Naive thymus-derived CD8-positive, alpha-beta T cell (primary cell): Measurements from ENCODE around the gene CTDP1. TPM values are rescaled to one million over a fixed set of nuclear protein-coding genes. Genes with fewer than 3 reads are reported as not detected.
"Not testable (repeated sequence)": the region's sequence is repeated elsewhere in the genome, so short reads cannot be mapped to it uniquely, and the experiment has no call there.

Experiments used
- ATAC-seq, 2 donors: fragments of 150-1000 bp; cut with Tn5 transposase in 1 of 2; sonication (Bioruptor Pico), chemical (Tn5 transposase) in 1 of 2; 1 replicate in 1 of 2; 2 replicates in 1 of 2; pipeline ENCODE4 v1.10.0; 2021; ENCODE audit warnings: mild to moderate bottlenecking in 2 of 2, moderate library complexity in 2 of 2
- POLR2A ChIA-PET: fragments of 350-600 bp; sonication (Branson Sonifier 250); formaldehyde crosslinking; loops from one replicate; lab custom pipeline; 2021; ENCODE audit warnings: antibody characterized with exemption; lab: Charles Lee
- DNase-seq, 10 donors: peaks; one replicate each; pipeline versions ENCODE4 v3.0.0 to v3.0.0-alpha.2; 2020 to 2022
- H3K27ac Mint-ChIP-seq, 10 donors: one replicate each; pipeline ENCODE4 v1.8.0; 2020 to 2022; ENCODE audit warnings: mild to moderate bottlenecking in 10 of 10, mixed read lengths in 10 of 10, moderate library complexity in 4 of 10, inconsistent platforms in 1 of 10
- H3K27me3 Mint-ChIP-seq, 5 donors: one replicate each; pipeline ENCODE4 v1.8.0; 2021 to 2022; ENCODE audit warnings: mixed read lengths in 5 of 5
- H3K36me3 Mint-ChIP-seq, 3 donors: one replicate each; pipeline ENCODE4 v1.8.0; 2020 to 2022; ENCODE audit warnings: mixed read lengths in 3 of 3, mild to moderate bottlenecking in 2 of 3, inconsistent platforms in 1 of 3
- H3K4me1 Mint-ChIP-seq, 4 donors: one replicate each; pipeline ENCODE4 v1.8.0; 2021 to 2022; ENCODE audit warnings: mixed read lengths in 4 of 4
- H3K4me3 Mint-ChIP-seq, 10 donors: one replicate each; pipeline ENCODE4 v1.8.0; 2020 to 2022; ENCODE audit warnings: mild to moderate bottlenecking in 10 of 10, mixed read lengths in 10 of 10, moderate library complexity in 6 of 10, inconsistent platforms in 1 of 10
- H3K9me3 Mint-ChIP-seq, 9 donors: one replicate each; pipeline ENCODE4 v1.8.0; 2020 to 2022; ENCODE audit warnings: mixed read lengths in 9 of 9, mild to moderate bottlenecking in 3 of 9, inconsistent platforms in 1 of 9, moderate library complexity in 1 of 9
- polyA plus RNA-seq, 3 donors: library from polyadenylated mRNA; unstranded; fragments of 300-500 nt; fragmentation: Illumina TruSeq; gene quantifications; one replicate each; pipeline ENCODE4 v1.2.3, GENCODE V29; 2021
- total RNA-seq, 8 experiments: library from RNA in 2 of 8; stranded (reverse) in 2 of 8; gene quantifications; one replicate each; pipeline ENCODE4 v1.2.3 and lab custom pipeline; 2021 to 2026

The CTDP1 gene
- total and polyA plus RNA-seq, 5 experiments from 2014 or later, result 7.9 to 46.2 (median 31.1) TPM

DNA sequence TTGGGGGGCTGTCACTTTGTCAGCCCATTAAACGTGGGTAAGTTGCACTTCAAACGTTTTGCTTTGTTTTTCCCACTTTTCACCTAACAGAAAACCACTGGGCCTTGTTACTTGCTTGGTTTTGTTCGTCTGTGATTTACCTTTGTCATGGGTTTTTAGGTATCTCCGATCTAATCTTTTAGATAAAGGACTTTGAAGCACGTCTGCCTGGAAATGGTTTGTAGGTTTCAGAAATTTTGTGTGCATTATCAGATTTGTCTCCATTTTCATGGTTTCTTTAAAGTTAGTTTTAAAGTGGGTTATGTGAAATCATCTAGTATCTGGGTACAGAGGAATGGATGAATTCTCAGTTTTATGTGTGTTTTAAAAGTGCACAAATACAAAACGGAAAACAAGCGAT lies 6.4 kb downstream of the CTDP1 start:
- POLR2A ChIA-PET, result no interaction called here

DNA sequence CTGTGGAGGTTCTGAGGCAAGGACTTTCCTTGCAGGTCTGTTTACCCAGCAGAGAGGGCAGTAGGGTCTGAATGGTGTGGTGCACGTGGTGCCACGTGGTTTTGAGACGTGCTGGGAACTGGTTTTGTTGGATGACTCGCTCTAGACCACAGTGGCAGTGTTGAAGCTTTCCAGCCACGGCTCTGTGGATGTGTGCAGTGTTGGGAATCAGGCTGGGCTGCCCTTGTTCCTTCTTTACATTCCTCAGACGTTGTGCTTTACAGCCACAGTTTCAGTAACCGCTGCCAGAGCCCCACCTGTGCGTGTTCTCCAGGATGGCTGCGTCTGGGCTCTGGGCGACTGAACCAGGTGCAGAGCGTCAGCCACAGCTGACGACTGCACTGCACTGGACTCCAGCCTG lies 8.2 kb downstream of the CTDP1 start:
- Mint-ChIP-seq H3K4me1 (peaks cover 34 to 80% (median 70%) of the 10 kb centered on the region in 4 donors), H3K27me3 (no peaks in the 10 kb centered on the region), H3K4me3 (no peak overlapping the region), H3K27ac (peak overlapping the region in 2 of 10 donors; percentile 9 to 25), H3K9me3 (no peaks in the 10 kb centered on the region), H3K36me3 (peaks cover 0 to 15% (median 0%) of the 10 kb centered on the region in 3 donors)
- no peak for ATAC-seq
- no peak for DNase-seq
- POLR2A ChIA-PET, result no interaction called here

More for the DNA sequence above, 6.4 kb downstream of the CTDP1 start:
- no peaks in the 10 kb centered on the region for H3K27me3 Mint-ChIP-seq
- peak overlapping the region in 7 of 10 donors; percentile 0 to 92 (median 23) for H3K4me3 Mint-ChIP-seq
- peaks cover 0 to 4% (median 0%) of the 10 kb centered on the region in 9 donors for H3K9me3 Mint-ChIP-seq
- peak overlapping the region in 9 of 10 donors; percentile 8 to 89 (median 60) for H3K27ac Mint-ChIP-seq
- no peak for ATAC-seq
- H3K36me3 Mint-ChIP-seq, result peaks cover 0 to 13% (median 0%) of the 10 kb centered on the region in 3 donors
- peak in 1 of 10 donors; percentile 26 for DNase-seq
- peaks cover 31 to 87% (median 77%) of the 10 kb centered on the region in 4 donors for H3K4me1 Mint-ChIP-seq

DNA sequence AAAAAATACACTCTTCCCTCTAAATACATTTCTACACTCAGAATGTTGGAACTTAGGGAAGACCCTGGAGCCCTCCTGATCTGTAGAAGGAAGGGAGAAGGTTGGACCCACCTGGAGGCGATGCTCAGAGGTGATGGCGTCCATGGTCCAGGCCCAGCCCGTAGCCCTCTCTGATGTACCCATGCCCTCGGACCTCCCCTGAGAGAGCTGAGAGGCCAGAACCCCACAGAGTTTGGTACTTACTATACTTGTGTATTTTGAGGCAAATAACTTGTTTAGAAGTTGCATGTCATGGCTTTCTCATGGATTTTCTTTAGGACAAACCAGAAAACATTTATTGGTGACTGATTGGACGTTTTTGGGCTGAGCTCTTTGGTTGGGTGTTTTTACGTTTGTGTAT lies 10.5 kb downstream of the CTDP1 start:
- Mint-ChIP-seq H3K9me3 (no peaks in the 10 kb centered on the region), H3K27me3 (no peaks in the 10 kb centered on the region), H3K4me3 (peak overlapping the region in 1 of 10 donors; percentile 23), H3K4me1 (peaks cover 29 to 70% (median 51%) of the 10 kb centered on the region in 4 donors), H3K36me3 (peaks cover 0 to 18% (median 0%) of the 10 kb centered on the region in 3 donors), H3K27ac (peak overlapping the region in 1 of 10 donors; percentile 85)
- POLR2A ChIA-PET, result no interaction called here
- DNase-seq, result no peak
- ATAC-seq, result no peak

DNA sequence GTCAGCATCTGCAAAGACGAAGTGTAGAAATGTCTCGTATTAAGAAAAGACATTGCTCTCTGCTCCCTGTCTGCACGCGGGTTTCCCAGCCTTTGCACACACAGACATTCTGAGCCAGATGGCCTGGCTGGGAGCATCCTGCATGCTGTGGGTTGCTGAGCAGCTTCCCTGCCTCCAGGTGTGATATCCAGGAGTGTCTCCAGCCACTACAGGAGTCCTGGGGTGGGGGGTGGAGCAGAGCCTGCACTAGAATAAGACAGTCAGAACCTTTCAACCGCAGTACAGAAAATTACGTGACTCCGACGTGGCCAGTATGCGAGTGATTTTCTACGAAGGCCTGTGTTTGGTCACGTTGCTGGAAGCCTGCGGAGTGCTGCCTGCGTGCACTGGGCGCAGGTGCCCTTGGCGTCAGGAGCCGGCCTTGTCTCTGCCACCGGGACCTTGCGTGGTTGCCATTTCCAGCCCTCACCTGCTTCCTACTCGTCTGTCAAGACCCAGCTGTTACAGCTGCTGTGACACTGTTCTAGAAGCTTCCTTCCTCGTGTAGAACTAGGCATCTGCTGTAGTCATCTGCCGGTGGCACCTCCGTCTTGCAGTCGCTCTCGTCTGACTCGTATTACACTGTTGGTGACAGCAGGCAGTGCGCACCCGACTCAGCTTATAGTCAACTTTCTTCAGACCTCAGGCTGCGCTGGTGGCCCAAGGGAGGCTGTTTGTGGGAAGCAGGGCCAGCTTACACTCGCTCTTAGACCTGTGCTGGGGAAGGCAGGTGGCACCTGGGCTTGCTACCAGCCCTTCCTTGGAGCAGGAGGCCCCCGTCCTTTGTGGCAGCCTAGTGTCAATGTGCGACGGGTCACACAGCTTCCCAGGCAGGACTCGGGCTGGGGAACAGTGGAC lies 11.2 kb downstream of the CTDP1 start:
- peaks cover 28 to 64% (median 43%) of the 10 kb centered on the region in 4 donors for H3K4me1 Mint-ChIP-seq
- H3K36me3 Mint-ChIP-seq, result peaks cover 0 to 24% (median 4%) of the 10 kb centered on the region in 3 donors
- peak overlapping the region in 6 of 10 donors; percentile 25 to 76 (median 40) for H3K27ac Mint-ChIP-seq
- no peaks in the 10 kb centered on the region for H3K9me3 Mint-ChIP-seq
- H3K27me3 Mint-ChIP-seq, result no peaks in the 10 kb centered on the region
- DNase-seq, result no peak
- POLR2A ChIA-PET, result no interaction called here
- no peak for ATAC-seq
- H3K4me3 Mint-ChIP-seq, result peak overlapping the region in 3 of 10 donors; percentile 4 to 14 (median 6)

DNA sequence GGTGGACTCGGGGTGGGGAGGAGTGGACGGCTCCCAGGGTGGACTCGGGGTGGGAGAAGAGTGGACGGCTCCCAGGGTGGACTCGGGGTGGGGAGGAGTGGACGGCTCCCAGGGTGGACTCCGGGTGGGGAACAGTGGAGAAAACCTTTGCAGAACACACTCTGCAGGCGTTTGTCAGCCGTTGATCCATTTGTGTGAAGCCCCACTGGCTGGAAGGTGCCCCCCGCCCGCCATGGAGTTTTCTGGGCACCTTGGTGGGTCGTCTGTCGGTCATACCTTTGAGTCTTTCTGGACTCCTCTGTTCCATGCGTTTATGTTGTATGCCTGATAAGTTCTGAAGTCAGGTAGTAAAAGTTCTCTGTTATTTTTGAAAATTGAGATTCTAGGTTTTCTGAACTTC lies 12.5 kb downstream of the CTDP1 start:
- peaks cover 0 to 32% (median 13%) of the 10 kb centered on the region in 3 donors for H3K36me3 Mint-ChIP-seq
- no peaks in the 10 kb centered on the region for H3K27me3 Mint-ChIP-seq
- POLR2A ChIA-PET, result no interaction called here
- H3K27ac Mint-ChIP-seq, result peak overlapping the region in 5 of 10 donors; percentile 28 to 97 (median 56)
- no peaks in the 10 kb centered on the region for H3K9me3 Mint-ChIP-seq
- H3K4me3 Mint-ChIP-seq, result peak overlapping the region in 1 of 10 donors; percentile 5
- DNase-seq (no peak), ATAC-seq (no peak)
- peaks cover 23 to 57% (median 36%) of the 10 kb centered on the region in 4 donors for H3K4me1 Mint-ChIP-seq

DNA sequence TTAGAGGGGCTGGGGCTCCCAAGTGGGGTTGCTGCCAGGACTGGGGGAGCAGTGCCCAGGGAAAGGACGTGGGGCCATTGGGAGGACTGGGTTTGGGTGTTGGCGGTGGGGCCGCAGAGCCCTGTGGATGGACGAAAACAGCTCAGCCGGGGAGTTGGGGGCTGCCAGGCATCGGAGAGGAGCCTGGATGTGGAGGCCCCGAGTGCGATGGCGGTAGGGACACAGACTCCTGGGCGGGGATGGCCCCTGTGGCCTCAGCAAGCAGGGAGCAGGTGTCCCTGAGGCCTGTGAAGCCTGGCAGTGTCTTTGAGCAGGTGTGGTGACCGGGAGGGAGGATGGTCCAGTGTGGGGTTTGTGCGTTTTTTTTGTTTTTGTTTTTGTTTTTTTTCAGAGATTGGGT lies 13.3 kb downstream of the CTDP1 start:
- ATAC-seq (no peak), DNase-seq (no peak)
- H3K4me3 Mint-ChIP-seq, result peak overlapping the region in 3 of 10 donors; percentile 12 to 63 (median 63)
- POLR2A ChIA-PET, result no interaction called here
- H3K9me3 Mint-ChIP-seq, result no peaks in the 10 kb centered on the region
- peaks cover 21 to 53% (median 34%) of the 10 kb centered on the region in 4 donors for H3K4me1 Mint-ChIP-seq
- H3K27ac Mint-ChIP-seq, result peak overlapping the region in 6 of 10 donors; percentile 47 to 97 (median 72)
- H3K36me3 Mint-ChIP-seq, result peaks cover 0 to 41% (median 17%) of the 10 kb centered on the region in 3 donors
- H3K27me3 Mint-ChIP-seq, result no peaks in the 10 kb centered on the region

DNA sequence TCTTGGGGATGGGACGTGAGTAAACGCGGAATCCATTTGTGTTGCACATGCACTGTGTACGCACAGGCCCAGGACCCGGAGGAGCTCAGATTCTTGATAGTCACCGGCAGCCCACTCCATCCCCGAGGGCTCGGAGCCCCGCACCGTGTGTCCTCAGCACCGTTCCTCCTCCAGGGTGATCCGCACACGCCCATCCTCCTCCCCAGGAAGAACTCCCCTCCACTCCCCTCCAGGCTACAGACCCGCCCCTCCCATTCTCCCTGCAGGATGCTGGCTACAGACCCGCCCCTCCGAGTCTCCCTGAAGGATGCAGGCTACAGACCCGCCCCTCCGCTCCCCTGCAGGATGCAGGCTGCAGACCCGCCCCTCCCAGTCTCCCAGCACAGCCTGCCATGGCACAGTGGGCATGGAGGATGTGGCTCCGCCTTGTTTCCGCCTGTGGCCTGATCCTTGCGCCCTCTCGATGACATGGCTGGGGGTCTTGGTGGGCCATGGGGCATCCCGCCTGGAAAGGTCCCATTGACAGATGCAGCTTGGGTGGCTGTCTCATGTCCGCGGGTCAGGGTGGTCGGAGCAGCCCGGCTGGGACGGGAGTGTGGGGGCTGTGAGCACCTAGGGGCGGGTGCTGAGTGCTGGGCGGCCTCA lies 14.1 kb downstream of the CTDP1 start:
- Mint-ChIP-seq H3K9me3 (no peaks in the 10 kb centered on the region), H3K36me3 (peaks cover 0 to 49% (median 18%) of the 10 kb centered on the region in 3 donors), H3K4me1 (peaks cover 21 to 47% (median 32%) of the 10 kb centered on the region in 4 donors), H3K27ac (peak overlapping the region in 3 of 10 donors; percentile 59 to 97 (median 59)), H3K4me3 (peak overlapping the region in 2 of 10 donors; percentile 6 to 28), H3K27me3 (no peaks in the 10 kb centered on the region)
- POLR2A ChIA-PET, result no interaction called here
- no peak for DNase-seq
- no peak for ATAC-seq

DNA sequence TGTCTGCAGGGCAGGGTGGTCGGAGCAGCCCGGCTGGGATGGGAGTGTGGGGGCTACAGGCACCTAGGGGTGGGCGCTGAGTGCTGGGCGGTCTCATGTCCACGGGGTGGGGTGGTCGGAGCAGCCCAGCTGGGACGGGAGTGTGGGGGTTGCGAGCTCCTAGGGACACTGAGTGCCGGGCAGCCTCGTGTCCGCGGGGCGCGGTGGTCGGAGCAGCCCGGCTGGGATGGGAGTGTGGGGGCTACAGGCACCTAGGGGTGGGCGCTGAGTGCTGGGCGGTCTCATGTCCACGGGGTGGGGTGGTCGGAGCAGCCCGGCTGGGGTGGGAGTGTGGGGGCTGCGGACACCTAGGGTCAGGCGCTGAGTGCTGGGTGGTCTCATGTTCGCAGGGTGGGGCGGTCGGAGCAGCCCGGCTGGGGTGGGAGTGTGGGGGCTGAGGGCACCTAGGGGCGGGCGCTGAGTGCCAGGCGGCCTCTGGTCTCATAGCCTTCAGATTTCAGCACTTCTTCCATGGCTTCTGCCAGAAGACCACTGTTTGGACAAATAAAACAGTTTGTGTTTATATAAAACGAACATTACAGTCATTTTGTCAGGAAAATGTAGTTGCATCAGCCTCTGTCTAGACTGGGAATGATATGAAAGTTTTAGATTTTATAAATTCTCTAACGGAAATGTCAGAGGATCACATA lies 14.7 kb downstream of the CTDP1 start:
- H3K27ac Mint-ChIP-seq, result peak overlapping the region in 1 of 10 donors; percentile 97
- H3K9me3 Mint-ChIP-seq, H3K27me3 Mint-ChIP-seq, DNase-seq, H3K4me3 Mint-ChIP-seq, POLR2A ChIA-PET: not testable (repeated sequence)
- ATAC-seq, result peak in 1 of 2 donors; percentile 8
- peaks cover 20 to 40% (median 26%) of the 10 kb centered on the region in 4 donors for H3K4me1 Mint-ChIP-seq
- peaks cover 0 to 52% (median 19%) of the 10 kb centered on the region in 3 donors for H3K36me3 Mint-ChIP-seq

DNA sequence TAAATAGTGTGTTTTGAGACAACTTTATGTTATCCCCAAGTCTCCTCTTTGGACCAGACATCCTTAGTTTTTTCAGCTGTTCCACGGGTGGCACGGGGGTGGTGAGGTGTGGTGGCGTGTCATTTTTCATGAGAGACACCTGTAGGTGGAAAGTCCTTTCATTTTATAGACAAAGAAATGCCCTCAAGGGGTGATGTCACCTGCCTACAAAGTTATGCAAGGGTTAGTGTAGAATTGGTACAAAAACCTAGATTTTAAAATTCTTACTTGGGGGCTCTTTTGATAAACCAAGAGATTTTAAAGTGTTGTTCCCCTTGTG lies 15.3 kb downstream of the CTDP1 start:
- POLR2A ChIA-PET, result no interaction called here
- Mint-ChIP-seq H3K4me3 (no peak overlapping the region), H3K4me1 (peaks cover 18 to 37% (median 24%) of the 10 kb centered on the region in 4 donors), H3K27ac (no peak overlapping the region), H3K9me3 (no peaks in the 10 kb centered on the region), H3K36me3 (peaks cover 0 to 57% (median 19%) of the 10 kb centered on the region in 3 donors), H3K27me3 (no peaks in the 10 kb centered on the region)
- DNase-seq (no peak), ATAC-seq (no peak)

DNA sequence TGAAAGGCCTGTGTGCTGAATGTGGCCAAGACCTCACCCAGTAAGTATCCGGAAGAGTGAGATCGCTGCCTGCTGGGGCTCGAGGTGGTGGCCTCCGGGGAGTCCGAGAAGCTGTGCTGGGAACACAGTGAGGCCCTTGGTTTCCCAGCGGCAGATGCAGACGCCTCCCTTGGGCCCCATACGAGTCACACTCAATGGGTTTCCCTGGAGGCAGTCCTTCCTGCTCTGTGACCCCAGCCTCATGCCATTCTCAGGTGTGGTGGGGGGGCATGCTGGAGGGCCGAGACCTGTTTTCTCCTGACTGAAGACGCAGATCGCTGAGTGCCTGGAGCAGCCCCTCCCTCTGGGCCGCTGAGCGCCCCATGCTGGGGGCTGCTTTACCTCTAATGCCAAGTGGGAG lies 15.7 kb downstream of the CTDP1 start:
- Mint-ChIP-seq H3K36me3 (peaks cover 0 to 62% (median 21%) of the 10 kb centered on the region in 3 donors), H3K4me1 (peaks cover 15 to 36% (median 20%) of the 10 kb centered on the region in 4 donors), H3K4me3 (no peak overlapping the region), H3K9me3 (no peaks in the 10 kb centered on the region), H3K27ac (no peak overlapping the region), H3K27me3 (no peaks in the 10 kb centered on the region)
- DNase-seq (no peak), ATAC-seq (no peak)
- POLR2A ChIA-PET, result no interaction called here

DNA sequence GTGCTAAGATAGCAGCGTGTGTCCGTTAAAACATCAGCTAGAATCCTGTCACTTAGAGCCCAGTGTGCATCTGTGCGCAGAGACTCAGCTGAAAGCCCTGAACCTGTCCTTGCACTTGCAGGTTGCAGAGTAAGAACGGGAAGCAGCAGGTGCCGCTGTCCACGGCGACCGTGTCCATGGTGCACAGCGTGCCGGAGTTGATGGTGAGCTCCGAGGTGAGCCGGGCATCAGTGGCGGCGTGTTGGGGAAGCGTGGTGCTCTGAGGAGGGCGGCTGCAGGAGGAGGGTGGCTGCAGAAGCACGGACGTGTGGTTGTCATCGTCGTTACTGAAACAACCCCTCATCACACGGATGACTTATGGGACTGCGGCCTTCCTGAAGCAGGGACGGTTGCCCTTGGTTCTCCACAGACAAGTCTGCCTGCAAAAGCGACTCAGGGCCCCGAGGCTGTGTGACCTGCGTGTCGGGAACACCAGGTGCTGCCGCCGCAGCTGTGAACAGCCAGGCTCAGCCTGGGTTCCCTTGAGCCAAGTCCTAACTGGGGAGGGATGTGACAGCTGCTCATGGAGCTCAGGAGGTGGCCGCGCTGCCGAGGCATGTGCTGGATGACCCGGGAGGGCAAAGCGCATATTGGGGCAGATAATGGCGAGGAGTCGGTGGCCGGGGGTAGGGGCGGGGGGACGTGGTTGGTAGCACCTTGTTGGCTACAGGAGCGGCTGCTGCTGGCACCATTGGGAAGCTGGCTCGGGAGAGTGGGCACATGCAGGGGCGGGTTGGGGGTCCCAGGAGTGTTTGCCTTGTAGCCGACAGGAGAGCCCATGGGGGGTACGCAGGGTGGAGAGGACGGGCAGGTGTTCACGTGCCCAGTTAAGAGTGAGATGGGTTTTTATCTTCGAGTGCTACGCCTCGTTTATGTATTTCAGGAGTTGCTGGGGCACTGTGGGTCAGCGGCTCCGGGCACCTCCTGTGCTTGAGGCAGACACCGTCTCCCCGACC lies 16.6 kb downstream of the CTDP1 start:
- H3K36me3 Mint-ChIP-seq, result peaks cover 0 to 69% (median 26%) of the 10 kb centered on the region in 3 donors
- POLR2A ChIA-PET, result no interaction called here
- peak overlapping the region in 2 of 10 donors; percentile 20 to 41 for H3K4me3 Mint-ChIP-seq
- H3K27me3 Mint-ChIP-seq, result no peaks in the 10 kb centered on the region
- peaks cover 12 to 28% (median 13%) of the 10 kb centered on the region in 4 donors for H3K4me1 Mint-ChIP-seq
- H3K27ac Mint-ChIP-seq, result peak overlapping the region in 3 of 10 donors; percentile 19 to 62 (median 52)
- DNase-seq (no peak), ATAC-seq (no peak)
- no peaks in the 10 kb centered on the region for H3K9me3 Mint-ChIP-seq
